Thyroid gland (tissue), 4 donors: ENCODE results near the gene AUH. TPM values are rescaled to one million over a fixed set of nuclear protein-coding genes. Genes with fewer than 3 reads are reported as not detected.

Experiments
- DNase-seq, 2 donors: peaks; one replicate each; pipeline ENCODE4 v3.0.0-alpha.2; 2019
- H3K27ac ChIP-seq, 3 donors: fragments of 200-600 bp; sonication (generic); 1 replicate in 2 of 3; 2 replicates in 1 of 3; pipeline ENCODE4 v1.5.1; 2016 to 2019; ENCODE audit warnings: mild to moderate bottlenecking in 1 of 3, moderate library complexity in 1 of 3
- H3K27me3 ChIP-seq: fragments of 200-600 bp; sonication (generic); one replicate; pipeline ENCODE4 v1.5.1; 2019
- H3K36me3 ChIP-seq, 2 donors: fragments of 200-600 bp; sonication (generic); one replicate each; pipeline ENCODE4 v1.5.1; 2016 to 2019
- H3K4me1 ChIP-seq, 2 donors: fragments of 200-600 bp; sonication (generic); one replicate each; pipeline ENCODE4 v1.5.1; 2017 to 2019
- H3K4me3 ChIP-seq, 3 donors: fragments of 200-600 bp; sonication (generic); replicated peaks in 1 of 3; 1 replicate in 2 of 3; 2 replicates in 1 of 3; pipeline ENCODE4 v1.5.1; 2016; ENCODE audit warnings: mild to moderate bottlenecking in 1 of 3
- H3K9me3 ChIP-seq: fragments of 200-600 bp; sonication (generic); one replicate; pipeline ENCODE4 v1.5.1; 2017
- POLR2A ChIP-seq, 2 donors: fragments of 450-650 bp; IDR thresholded peaks; one replicate each; pipeline ENCODE4 v1.6.1; 2017; ENCODE audit warnings: antibody characterized with exemption in 2 of 2, mild to moderate bottlenecking in 2 of 2, moderate library complexity in 1 of 2
- WGBS, 2 donors: methylation state at CpG; one replicate each; pipeline ENCODE4 v1.1.5; 2017; 5-methylcytosine and 5-hydroxymethylcytosine counted together
- intact Hi-C: fragments of 100-400 bp; cut with DNase I; formaldehyde crosslinking; loops from one replicate; pipeline ENCODE4 v1.15.1; 2023
- total RNA-seq, 4 donors: library from RNA; depleted of rRNA; stranded (reverse); fragments of >200 nt; gene quantifications; one replicate each; pipeline ENCODE4 v1.2.3, GENCODE V29; 2016
- TF ChIP-seq, protein P1 (sequence below), 6 experiments: fragments of 200-600 bp in 3 of 6; fragments of 450-650 bp in 3 of 6; sonication (generic) in 3 of 6; IDR thresholded peaks; one replicate each; pipeline ENCODE4 v1.5.1; 2016 to 2019; ENCODE audit warnings: antibody characterized with exemption in 6 of 6, mild to moderate bottlenecking in 2 of 6, inconsistent platforms in 1 of 6, moderate library complexity in 1 of 6

Gene AUH
- total RNA-seq, 4 donors from 2014 or later = 57.1 to 83.5 (median 65.2) TPM

DNA sequence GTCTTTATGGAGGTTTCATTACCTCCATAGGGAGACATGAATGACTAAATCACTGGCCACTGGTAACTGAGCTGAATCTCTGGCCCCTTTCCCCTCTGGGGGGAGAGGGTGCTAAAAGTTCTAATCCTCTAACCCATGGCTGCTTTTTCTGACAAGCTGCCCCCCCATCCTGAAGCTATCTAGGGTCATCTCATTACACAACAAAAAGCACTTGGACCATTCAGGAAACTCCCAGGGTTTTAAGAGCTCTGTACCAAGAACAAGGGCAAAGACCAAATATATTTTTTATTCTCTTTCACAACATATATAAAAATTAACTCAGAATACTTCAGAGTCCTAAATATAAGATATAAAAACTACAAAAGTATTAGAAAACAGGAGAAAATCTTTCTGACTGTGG lies 14.3 kb downstream of the AUH start:
- intact Hi-C loops = no loop called here
- no peak for DNase-seq
- TF ChIP-seq, protein P1, sequence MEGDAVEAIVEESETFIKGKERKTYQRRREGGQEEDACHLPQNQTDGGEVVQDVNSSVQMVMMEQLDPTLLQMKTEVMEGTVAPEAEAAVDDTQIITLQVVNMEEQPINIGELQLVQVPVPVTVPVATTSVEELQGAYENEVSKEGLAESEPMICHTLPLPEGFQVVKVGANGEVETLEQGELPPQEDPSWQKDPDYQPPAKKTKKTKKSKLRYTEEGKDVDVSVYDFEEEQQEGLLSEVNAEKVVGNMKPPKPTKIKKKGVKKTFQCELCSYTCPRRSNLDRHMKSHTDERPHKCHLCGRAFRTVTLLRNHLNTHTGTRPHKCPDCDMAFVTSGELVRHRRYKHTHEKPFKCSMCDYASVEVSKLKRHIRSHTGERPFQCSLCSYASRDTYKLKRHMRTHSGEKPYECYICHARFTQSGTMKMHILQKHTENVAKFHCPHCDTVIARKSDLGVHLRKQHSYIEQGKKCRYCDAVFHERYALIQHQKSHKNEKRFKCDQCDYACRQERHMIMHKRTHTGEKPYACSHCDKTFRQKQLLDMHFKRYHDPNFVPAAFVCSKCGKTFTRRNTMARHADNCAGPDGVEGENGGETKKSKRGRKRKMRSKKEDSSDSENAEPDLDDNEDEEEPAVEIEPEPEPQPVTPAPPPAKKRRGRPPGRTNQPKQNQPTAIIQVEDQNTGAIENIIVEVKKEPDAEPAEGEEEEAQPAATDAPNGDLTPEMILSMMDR (IDR thresholded peaks at IDR 0.05) = no peak
- no peak for TF ChIP-seq POLR2A (IDR thresholded peaks at IDR 0.05)

DNA sequence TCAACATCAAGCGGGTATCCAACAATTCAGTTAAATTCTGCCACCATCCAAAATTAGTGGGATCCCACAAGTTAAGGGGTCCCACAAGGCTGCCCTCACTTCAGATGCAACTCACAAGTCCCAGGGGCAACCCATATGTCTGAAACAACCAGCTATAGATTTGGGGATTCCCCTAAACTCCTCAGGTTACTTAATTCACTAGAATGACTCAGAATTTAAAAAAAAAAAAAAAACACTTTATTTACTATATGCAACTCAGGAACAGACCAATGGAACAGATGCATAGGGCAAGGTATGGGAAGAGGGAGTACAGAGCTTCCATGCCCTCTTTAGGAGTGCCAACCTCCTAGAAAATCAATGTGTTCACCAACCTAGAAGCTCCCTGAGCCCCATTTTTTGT lies 15.1 kb downstream of the AUH start:
- Histone ChIP-seq H3K27me3 (no peaks in the 10 kb centered on the region), H3K27ac (no peak overlapping the region), H3K9me3 (no peaks in the 10 kb centered on the region), H3K36me3 (peaks cover 6 to 7% of the 10 kb centered on the region in 2 donors), H3K4me3 (no peak overlapping the region), H3K4me1 (no peaks in the 10 kb centered on the region)
- TF ChIP-seq POLR2A (IDR thresholded peaks at IDR 0.05) = no peak
- TF ChIP-seq, protein P1 (IDR thresholded peaks at IDR 0.05) = no peak
- intact Hi-C loops = no loop called here
- no peak for DNase-seq
- WGBS, 2 donors = 96 to 100% methylated on average over 1 of the region's 1 CpG

More for the DNA sequence above, 14.3 kb downstream of the AUH start:
- no peaks in the 10 kb centered on the region for H3K27me3 ChIP-seq
- peaks cover 0 to under 1% of the 10 kb centered on the region in 2 donors for H3K36me3 ChIP-seq
- H3K9me3 ChIP-seq = no peaks in the 10 kb centered on the region
- no peaks in the 10 kb centered on the region for H3K4me1 ChIP-seq
- no peak overlapping the region for H3K27ac ChIP-seq
- no peak overlapping the region for H3K4me3 ChIP-seq

DNA sequence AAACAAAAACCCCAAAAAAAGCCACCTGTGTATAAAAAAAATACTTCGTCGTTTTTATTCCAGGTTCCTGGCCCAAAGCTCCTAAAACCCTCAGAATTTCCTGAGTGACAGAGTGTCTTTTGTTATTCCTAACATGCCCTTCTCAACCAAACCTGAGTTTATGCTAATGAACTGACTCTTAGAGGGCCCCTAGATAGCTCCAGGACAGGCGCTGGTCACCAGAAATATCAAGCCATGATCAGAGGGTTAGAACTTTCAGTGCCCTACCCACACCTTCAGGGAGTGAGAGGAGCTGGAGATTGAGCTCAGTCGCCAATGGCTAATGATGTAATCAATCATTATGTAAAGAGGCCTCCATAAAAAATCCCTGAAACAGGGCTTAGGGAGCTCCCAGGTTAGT lies 15.7 kb downstream of the AUH start:
- WGBS, 2 donors = 85 to 92% methylated on average over 4 of the region's 4 CpGs
- no peak for TF ChIP-seq POLR2A (IDR thresholded peaks at IDR 0.05)
- TF ChIP-seq, protein P1 (IDR thresholded peaks at IDR 0.05) = no peak

DNA sequence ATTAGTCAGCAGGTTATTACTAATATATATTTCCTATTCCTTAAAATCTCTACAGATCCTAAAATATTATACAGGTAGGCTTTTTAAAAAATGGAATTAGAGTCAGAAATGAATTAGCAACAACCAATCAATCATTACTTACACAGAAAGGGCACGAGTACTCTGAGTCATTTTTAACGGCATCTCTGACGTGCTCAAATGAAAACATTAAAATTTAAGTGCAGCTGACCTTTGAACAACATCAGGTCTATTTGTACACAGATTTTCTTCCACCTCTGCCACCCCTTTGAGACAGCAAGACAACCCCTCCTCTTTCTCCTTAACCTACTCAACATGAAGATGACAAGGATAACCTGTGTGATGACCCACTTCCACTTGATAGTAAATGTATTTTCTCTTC lies 19.1 kb downstream of the AUH start:
- WGBS, 2 donors = 97% methylated on average over 3 of the region's 3 CpGs
- no peak for TF ChIP-seq POLR2A (IDR thresholded peaks at IDR 0.05)
- intact Hi-C loops = no loop called here

More for the DNA sequence above, 15.7 kb downstream of the AUH start:
- DNase-seq = no peak
- H3K9me3 ChIP-seq = no peaks in the 10 kb centered on the region
- intact Hi-C loops = no loop called here
- peaks cover 6 to 7% of the 10 kb centered on the region in 2 donors for H3K36me3 ChIP-seq
- no peak overlapping the region for H3K27ac ChIP-seq
- no peaks in the 10 kb centered on the region for H3K27me3 ChIP-seq
- H3K4me1 ChIP-seq = peaks cover 2 to 3% of the 10 kb centered on the region in 2 donors
- no peak overlapping the region for H3K4me3 ChIP-seq

DNA sequence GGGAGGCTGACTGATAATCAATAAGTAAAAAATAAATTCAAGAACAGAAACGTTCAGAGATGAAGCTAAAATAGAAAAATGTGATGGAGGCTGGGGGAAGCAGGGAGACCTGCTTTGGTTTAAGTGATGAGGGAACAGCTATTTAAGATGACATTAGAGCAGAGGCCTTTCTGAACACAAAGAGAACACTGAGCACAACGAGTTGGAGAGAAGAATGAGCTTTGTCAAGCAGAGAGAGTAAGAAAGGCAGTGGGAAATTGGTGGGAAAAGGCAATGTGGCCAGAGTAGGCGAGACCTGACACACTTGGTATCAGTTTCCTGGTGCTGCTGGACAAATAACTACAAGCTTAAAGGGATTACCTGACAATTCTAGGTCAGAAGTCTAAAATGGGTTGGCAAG lies 20.0 kb downstream of the AUH start:
- no peak for DNase-seq
- Histone ChIP-seq H3K27ac (no peak overlapping the region), H3K4me3 (no peak overlapping the region), H3K36me3 (peaks cover 6 to 7% of the 10 kb centered on the region in 2 donors), H3K9me3 (no peaks in the 10 kb centered on the region), H3K27me3 (no peaks in the 10 kb centered on the region), H3K4me1 (peaks cover 7 to 10% of the 10 kb centered on the region in 2 donors)
- no peak for TF ChIP-seq POLR2A (IDR thresholded peaks at IDR 0.05)
- TF ChIP-seq, protein P1 (IDR thresholded peaks at IDR 0.05) = no peak
- 84 to 88% methylated on average over 3 of the region's 3 CpGs for WGBS, 2 donors
- intact Hi-C loops = no loop called here

More for the DNA sequence above, 19.1 kb downstream of the AUH start:
- no peaks in the 10 kb centered on the region for H3K9me3 ChIP-seq
- H3K4me1 ChIP-seq = peaks cover 7 to 10% of the 10 kb centered on the region in 2 donors
- no peaks in the 10 kb centered on the region for H3K27me3 ChIP-seq
- no peak overlapping the region for H3K4me3 ChIP-seq
- H3K36me3 ChIP-seq = peaks cover 6 to 7% of the 10 kb centered on the region in 2 donors
- H3K27ac ChIP-seq = no peak overlapping the region
- no peak for DNase-seq
